Fibroblast of lung (primary cell): ENCODE measurements around the gene KRTAP4-7. TPM values are rescaled to one million over a fixed set of nuclear protein-coding genes. Genes with fewer than 3 reads are reported as not detected.

Source experiments
- DNase-seq, 2 donors: peaks; one replicate each; pipeline versions ENCODE4 v3.0.0 to v3.0.0-alpha.2; 2010; ENCODE audit warnings: low read depth in 2 of 2
- H2AFZ ChIP-seq: 2 replicates; pipeline ENCODE4 v1.5.1; 2012; ENCODE audit warnings: low read length, control low read depth, inconsistent platforms
- H3K27ac ChIP-seq: 2 replicates; pipeline ENCODE4 v1.5.1; 2011; ENCODE audit warnings: low read length, control low read depth; ENCODE audit not compliant: insufficient read depth
- H3K27me3 ChIP-seq: 2 replicates; pipeline ENCODE4 v1.5.1; 2011; ENCODE audit warnings: mild to moderate bottlenecking, low read length; ENCODE audit not compliant: control insufficient read depth, insufficient read depth
- H3K36me3 ChIP-seq: 2 replicates; pipeline ENCODE4 v1.5.1; 2011; ENCODE audit warnings: low read length; ENCODE audit not compliant: control insufficient read depth, insufficient read depth
- H3K4me1 ChIP-seq: 2 replicates; pipeline ENCODE4 v1.5.1; 2011; ENCODE audit warnings: low read length; ENCODE audit not compliant: control insufficient read depth, insufficient read depth; ENCODE audit errors: extremely low read depth
- H3K4me2 ChIP-seq: 2 replicates; pipeline ENCODE4 v1.5.1; 2011; ENCODE audit warnings: low read length, control low read depth; ENCODE audit not compliant: insufficient read depth; ENCODE audit errors: extremely low read depth
- H3K4me3 ChIP-seq, 4 experiments: fragments of 200-600 bp in 1 of 4; sonication (generic) in 1 of 4; replicated peaks in 1 of 4; 2 replicates each; pipeline ENCODE4 v1.5.1; 2011 to 2016; ENCODE audit warnings: low read length in 4 of 4, low read depth in 3 of 4, mild to moderate bottlenecking in 3 of 4, control low read depth in 2 of 4, inconsistent platforms in 1 of 4, mixed read lengths in 1 of 4; ENCODE audit not compliant: insufficient read depth in 1 of 4; ENCODE audit errors: control extremely low read depth in 1 of 4
- H3K79me2 ChIP-seq: 2 replicates; pipeline ENCODE4 v1.5.1; 2012; ENCODE audit warnings: mild to moderate bottlenecking, low read length, inconsistent platforms; ENCODE audit not compliant: control insufficient read depth, insufficient read depth
- H3K9ac ChIP-seq: 2 replicates; pipeline ENCODE4 v1.5.1; 2011; ENCODE audit warnings: mild to moderate bottlenecking, low read length, control low read depth; ENCODE audit not compliant: insufficient read depth
- H3K9me3 ChIP-seq: 2 replicates; pipeline ENCODE4 v1.5.1; 2012; ENCODE audit warnings: low read depth, low read length; ENCODE audit not compliant: control insufficient read depth, insufficient read depth
- H4K20me1 ChIP-seq: 2 replicates; pipeline ENCODE4 v1.5.1; 2011; ENCODE audit warnings: low read length; ENCODE audit not compliant: control insufficient read depth, insufficient read depth; ENCODE audit errors: extremely low read depth
- CTCF ChIP-seq, 2 donors: IDR thresholded peaks in 1 of 2; conservative IDR thresholded peaks in 1 of 2; 1 replicate in 1 of 2; 2 replicates in 1 of 2; pipeline ENCODE4 v1.5.1; 2011 to 2012; ENCODE audit warnings: low read length in 2 of 2, control low read depth in 1 of 2, inconsistent platforms in 1 of 2, low read depth in 1 of 2, mild to moderate bottlenecking in 1 of 2
- EZH2 ChIP-seq: IDR thresholded peaks from 2 replicates; pipeline ENCODE4 v1.5.1; 2012; ENCODE audit warnings: low read length, control low read depth, mild to moderate bottlenecking; ENCODE audit errors: missing control alignments
- polyA plus RNA-seq, 2 donors: library from polyadenylated mRNA; depleted of rRNA in 1 of 2; stranded (reverse) in 1 of 2; unstranded in 1 of 2; fragments of >200 nt; gene quantifications; 2 replicates each; pipeline ENCODE4 v1.2.1, GENCODE V29; 2011 to 2012; ENCODE audit warnings: missing spikeins in 1 of 2
- total RNA-seq: library from RNA; depleted of rRNA; stranded (reverse); fragments of >200 nt; gene quantifications from 2 replicates; pipeline ENCODE4 v1.2.1, GENCODE V29; 2014

The KRTAP4-7 gene
- total and polyA plus RNA-seq, 2 donors (not counting 1 experiment from before 2014, with no cell fraction given), result not detected

- no peaks in the 10 kb centered on the region for H3K9me3 ChIP-seq
- DNase-seq, result no peak
- no peaks in the 10 kb centered on the region for H3K4me1 ChIP-seq
- H3K36me3 ChIP-seq, result no peaks in the 10 kb centered on the region
- TF ChIP-seq EZH2 (no peak), CTCF (conservative IDR thresholded peaks at IDR 0.05 in 1 of 2, IDR thresholded peaks at IDR 0.05 in 1 of 2; ENCODE audit: low read depth in 1 of 2, low read length in 2 of 2) (no peak)
- H3K27ac ChIP-seq, result no peak overlapping the region
- H3K79me2 ChIP-seq, result no peaks in the 10 kb centered on the region
- no peaks in the 10 kb centered on the region for H3K27me3 ChIP-seq
- no peak overlapping the region for H2AFZ ChIP-seq
- no peak overlapping the region for H3K4me3 ChIP-seq
- H3K9ac ChIP-seq, result no peak overlapping the region
- no peaks in the 10 kb centered on the region for H4K20me1 ChIP-seq
- H3K4me2 ChIP-seq, result no peak overlapping the region
Observed at GRCh38 chr17:41126412-41126811, 42.5 kb downstream of the KRTAP4-7 start.

GRCh38 chr17:41127371-41127770 lies 43.4 kb downstream of the KRTAP4-7 start:
- no peaks in the 10 kb centered on the region for H3K27me3 ChIP-seq
- H3K4me1 ChIP-seq, result no peaks in the 10 kb centered on the region
- DNase-seq, result no peak
- no peaks in the 10 kb centered on the region for H3K9me3 ChIP-seq
- H2AFZ ChIP-seq, result no peak overlapping the region
- no peaks in the 10 kb centered on the region for H3K79me2 ChIP-seq
- no peak for TF ChIP-seq EZH2
- no peak for TF ChIP-seq CTCF (conservative IDR thresholded peaks at IDR 0.05 in 1 of 2, IDR thresholded peaks at IDR 0.05 in 1 of 2; ENCODE audit: low read depth in 1 of 2, low read length in 2 of 2)
- H3K9ac ChIP-seq, result no peak overlapping the region
- H3K27ac ChIP-seq, result no peak overlapping the region
- no peak overlapping the region for H3K4me2 ChIP-seq
- no peak overlapping the region for H3K4me3 ChIP-seq
- no peaks in the 10 kb centered on the region for H4K20me1 ChIP-seq
- no peaks in the 10 kb centered on the region for H3K36me3 ChIP-seq

GRCh38 chr17:41131979-41132378 lies 48.0 kb downstream of the KRTAP4-7 start:
- Histone ChIP-seq H3K27ac (no peak overlapping the region), H3K4me2 (no peak overlapping the region)

More at GRCh38 chr17:41131979-41132378, 48.0 kb downstream of the KRTAP4-7 start:
- TF ChIP-seq EZH2 (no peak), CTCF (conservative IDR thresholded peaks at IDR 0.05 in 1 of 2, IDR thresholded peaks at IDR 0.05 in 1 of 2; ENCODE audit: low read depth in 1 of 2, low read length in 2 of 2) (no peak)
- Histone ChIP-seq H3K9ac (no peak overlapping the region), H3K9me3 (no peaks in the 10 kb centered on the region), H3K27me3 (no peaks in the 10 kb centered on the region), H3K79me2 (no peaks in the 10 kb centered on the region), H4K20me1 (no peaks in the 10 kb centered on the region), H3K36me3 (no peaks in the 10 kb centered on the region), H3K4me3 (no peak overlapping the region), H2AFZ (no peak overlapping the region), H3K4me1 (peaks cover 2% of the 10 kb centered on the region)
- DNase-seq, result peak in 1 of 2 donors; percentile 75
